ENCODE measurements around the gene METTL15. TPM values are rescaled to one million over a fixed set of nuclear protein-coding genes. Genes with fewer than 3 reads are reported as not detected.
"Not testable (repeated sequence)": the region's sequence is repeated elsewhere in the genome, so short reads cannot be mapped to it uniquely, and the experiment has no call there.

Gene METTL15
- total RNA-seq, 1 experiment from 2014 or later = 9.1 TPM

GRCh38 chr11:28323621-28324020 lies 215.4 kb downstream of the METTL15 start:
- Histone ChIP-seq H3K23me2 (ENCODE audit: insufficient read length, low read depth, low read length, poor library complexity, severe bottlenecking) (no peaks in the 10 kb centered on the region), H3K4me2 (ENCODE audit: insufficient read depth, insufficient read length, low read length) (no peak overlapping the region), H2BK120ac (ENCODE audit: low read depth, low read length, poor library complexity, severe bottlenecking) (no peak overlapping the region), H2AFZ (ENCODE audit: low read length) (no peak overlapping the region), H4K8ac (replicated peaks; ENCODE audit: insufficient read length, low read depth, low read length) (no peak overlapping the region), H4K5ac (ENCODE audit: insufficient read length, low read depth, low read length) (no peak overlapping the region), H3T11ph (ENCODE audit: low read length) (no peak overlapping the region), H4K20me1 (ENCODE audit: control insufficient read depth, insufficient read depth, insufficient read length) (no peaks in the 10 kb centered on the region), H2BK20ac (ENCODE audit: low read depth, low read length, poor library complexity, severe bottlenecking) (no peak overlapping the region), H4K91ac (ENCODE audit: insufficient read length, low read depth, low read length) (no peak overlapping the region), H3K27me3 (ENCODE audit: insufficient read depth, low read length) (no peaks in the 10 kb centered on the region), H2BK15ac (ENCODE audit: low read depth, low read length) (no peak overlapping the region), H3K4ac (ENCODE audit: low read depth, low read length) (no peak overlapping the region), H3K79me2 (ENCODE audit: insufficient read depth, low read length) (no peaks in the 10 kb centered on the region), H3K14ac (ENCODE audit: insufficient read depth, low read length) (no peak overlapping the region), H3K4me1 (ENCODE audit: insufficient read depth, low read length) (no peaks in the 10 kb centered on the region), H3K56ac (ENCODE audit: insufficient read length, low read depth, low read length) (no peak overlapping the region), H3K9ac (ENCODE audit: extremely low read depth, insufficient read length, low read length) (no peak overlapping the region), H2BK5ac (ENCODE audit: insufficient read length, low read length) (no peak overlapping the region), H3K18ac (ENCODE audit: insufficient read length, low read depth, low read length) (no peak overlapping the region), H3K79me1 (ENCODE audit: insufficient read depth, low read depth, low read length, poor library complexity, severe bottlenecking) (no peaks in the 10 kb centered on the region), H3K23ac (ENCODE audit: insufficient read length, low read depth, low read length) (no peak overlapping the region), H2AK5ac (ENCODE audit: insufficient read length, low read length) (no peak overlapping the region), H2BK12ac (ENCODE audit: insufficient read length, low read depth, low read length) (no peak overlapping the region), H3K9me3 (ENCODE audit: control insufficient read depth, low read depth, low read length) (no peaks in the 10 kb centered on the region), H3K27ac (ENCODE audit: insufficient read length, low read depth, low read length) (no peak overlapping the region)
- Mint-ChIP-seq H3K27ac (peak overlapping the region in 1 of 3 experiments; percentile 1; a peak in 1 of 7 replicates), H3K36me3 (ENCODE audit: insufficient read depth in 1 of 3, low read depth in 3 of 3) (no peaks in the 10 kb centered on the region), H3K9me3 (no peaks in the 10 kb centered on the region), H3K27me3 (ENCODE audit: low read depth) (no peaks in the 10 kb centered on the region), H3K4me3 (no peak overlapping the region), H3K4me1 (peaks cover 5 to 6% of the 10 kb centered on the region in 2 experiments)
- TF ChIP-seq CTCF (conservative IDR thresholded peaks at IDR 0.05) = no peak
- DNase-seq = no peak

GRCh38 chr11:28332393-28332792 lies 224.2 kb downstream of the METTL15 start:
- H3K9me3 Mint-ChIP-seq; H3K79me2 ChIP-seq (ENCODE audit: insufficient read depth, low read length); H3K23me2 ChIP-seq (ENCODE audit: insufficient read length, low read depth, low read length, poor library complexity, severe bottlenecking); H2BK5ac ChIP-seq (ENCODE audit: insufficient read length, low read length); H4K5ac ChIP-seq (ENCODE audit: insufficient read length, low read depth, low read length); H3K4me1 ChIP-seq (ENCODE audit: insufficient read depth, low read length); H3K27me3 Mint-ChIP-seq (ENCODE audit: low read depth); DNase-seq; H3K9me3 ChIP-seq (ENCODE audit: control insufficient read depth, low read depth, low read length); H3K9ac ChIP-seq (ENCODE audit: extremely low read depth, insufficient read length, low read length); H2BK120ac ChIP-seq (ENCODE audit: low read depth, low read length, poor library complexity, severe bottlenecking); H3K18ac ChIP-seq (ENCODE audit: insufficient read length, low read depth, low read length); H2BK20ac ChIP-seq (ENCODE audit: low read depth, low read length, poor library complexity, severe bottlenecking); H3K4me2 ChIP-seq (ENCODE audit: insufficient read depth, insufficient read length, low read length); H3K56ac ChIP-seq (ENCODE audit: insufficient read length, low read depth, low read length); H2AK5ac ChIP-seq (ENCODE audit: insufficient read length, low read length); H3T11ph ChIP-seq (ENCODE audit: low read length); H2BK15ac ChIP-seq (ENCODE audit: low read depth, low read length); H4K20me1 ChIP-seq (ENCODE audit: control insufficient read depth, insufficient read depth, insufficient read length); H2AFZ ChIP-seq (ENCODE audit: low read length); H3K36me3 Mint-ChIP-seq (ENCODE audit: insufficient read depth in 1 of 3, low read depth in 3 of 3); H3K27me3 ChIP-seq (ENCODE audit: insufficient read depth, low read length); H3K4me1 Mint-ChIP-seq; H3K27ac ChIP-seq (ENCODE audit: insufficient read length, low read depth, low read length); H3K4me3 Mint-ChIP-seq; H4K8ac ChIP-seq (replicated peaks; ENCODE audit: insufficient read length, low read depth, low read length); H3K23ac ChIP-seq (ENCODE audit: insufficient read length, low read depth, low read length); H3K4ac ChIP-seq (ENCODE audit: low read depth, low read length); H2BK12ac ChIP-seq (ENCODE audit: insufficient read length, low read depth, low read length); H3K79me1 ChIP-seq (ENCODE audit: insufficient read depth, low read depth, low read length, poor library complexity, severe bottlenecking); H3K14ac ChIP-seq (ENCODE audit: insufficient read depth, low read length); H3K27ac Mint-ChIP-seq; H4K91ac ChIP-seq (ENCODE audit: insufficient read length, low read depth, low read length): not testable (repeated sequence)
- no CpG with 5 or more reads among the region's 4 CpGs for WGBS (ENCODE audit: extremely low coverage, insufficient read length, low lambda C conversion rate)
